HS-5 (cell line): ENCODE measurements around the gene GLO1.

Source experiments
- DNase-seq: peaks from one replicate; pipeline ENCODE4 v3.0.0-alpha.2; 2012; ENCODE audit warnings: low read depth

Gene GLO1

DNA sequence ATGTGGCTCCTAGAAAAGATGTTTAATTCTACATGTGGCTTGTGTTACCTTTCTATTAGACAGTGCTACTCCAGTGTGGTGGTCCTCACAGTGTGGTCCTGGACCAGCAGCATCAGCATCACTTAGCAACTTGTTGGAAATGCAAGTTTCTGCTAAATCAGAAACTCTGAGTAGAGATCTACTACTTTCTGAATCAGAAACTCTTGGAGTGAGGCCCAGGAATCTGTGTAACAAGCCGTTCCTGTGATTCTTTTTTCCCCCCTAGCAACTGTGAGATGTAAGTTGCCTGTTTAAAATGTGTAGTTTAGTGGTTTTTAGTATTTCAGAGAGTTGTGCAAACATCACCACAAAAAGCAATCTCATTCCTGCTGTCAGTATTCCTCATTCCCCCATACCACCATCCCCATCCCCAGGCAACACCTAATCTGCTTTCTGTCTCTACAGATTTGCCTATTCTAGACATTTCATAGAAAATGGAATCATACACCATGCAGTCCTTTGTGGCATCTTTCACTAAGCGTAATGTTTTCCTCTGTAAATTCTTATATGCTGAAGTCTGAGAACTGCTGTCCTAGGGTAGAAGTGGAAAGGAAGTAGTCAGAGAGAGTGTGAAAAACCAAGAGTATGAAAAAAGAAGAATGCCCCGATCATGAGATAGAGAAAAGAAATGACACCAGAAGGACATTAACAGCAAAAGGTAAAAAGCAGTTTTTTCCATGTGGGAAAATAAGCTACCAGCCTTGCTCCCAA, 44.4 kb downstream of the GLO1 start:
- DNase-seq = no peak

DNA sequence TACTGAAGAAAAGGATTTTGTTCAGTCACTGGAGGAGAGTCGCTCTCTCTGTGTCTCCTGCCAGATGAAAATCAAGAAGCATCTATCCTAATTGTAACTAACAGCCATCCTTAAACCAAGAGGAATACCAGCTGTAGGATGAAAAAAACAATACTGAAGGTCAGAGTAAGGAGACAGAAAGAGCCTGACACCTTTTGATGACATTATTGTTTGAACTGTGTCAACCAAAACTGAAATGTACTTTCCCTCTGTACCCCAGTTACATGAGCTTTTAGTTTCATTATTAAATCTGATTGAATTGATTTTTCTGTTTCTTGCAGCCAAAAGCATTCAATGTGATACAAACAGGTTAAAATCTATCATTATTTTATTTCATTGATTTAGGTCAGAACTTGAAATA, 46.0 kb downstream of the GLO1 start:
- DNase-seq = no peak

DNA sequence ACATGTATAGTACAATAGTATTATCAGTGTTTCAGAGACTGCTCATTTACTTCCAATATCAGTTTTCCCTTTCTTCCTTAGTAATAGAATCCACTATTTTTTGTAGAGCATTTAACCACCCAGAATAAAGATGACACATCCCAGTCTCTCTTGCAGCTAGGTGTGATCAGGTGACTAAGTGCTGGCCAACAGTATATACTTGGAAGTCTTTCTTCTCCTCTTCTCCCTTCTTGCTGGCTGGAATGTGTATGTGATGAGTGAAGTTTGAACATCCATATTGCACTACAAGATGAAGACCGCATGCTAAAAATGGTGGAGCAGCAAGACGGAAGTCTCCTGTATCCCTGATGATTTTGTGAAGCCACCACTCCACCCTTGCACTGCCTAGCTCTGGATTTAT, 48.7 kb downstream of the GLO1 start:
- DNase-seq = no peak

DNA sequence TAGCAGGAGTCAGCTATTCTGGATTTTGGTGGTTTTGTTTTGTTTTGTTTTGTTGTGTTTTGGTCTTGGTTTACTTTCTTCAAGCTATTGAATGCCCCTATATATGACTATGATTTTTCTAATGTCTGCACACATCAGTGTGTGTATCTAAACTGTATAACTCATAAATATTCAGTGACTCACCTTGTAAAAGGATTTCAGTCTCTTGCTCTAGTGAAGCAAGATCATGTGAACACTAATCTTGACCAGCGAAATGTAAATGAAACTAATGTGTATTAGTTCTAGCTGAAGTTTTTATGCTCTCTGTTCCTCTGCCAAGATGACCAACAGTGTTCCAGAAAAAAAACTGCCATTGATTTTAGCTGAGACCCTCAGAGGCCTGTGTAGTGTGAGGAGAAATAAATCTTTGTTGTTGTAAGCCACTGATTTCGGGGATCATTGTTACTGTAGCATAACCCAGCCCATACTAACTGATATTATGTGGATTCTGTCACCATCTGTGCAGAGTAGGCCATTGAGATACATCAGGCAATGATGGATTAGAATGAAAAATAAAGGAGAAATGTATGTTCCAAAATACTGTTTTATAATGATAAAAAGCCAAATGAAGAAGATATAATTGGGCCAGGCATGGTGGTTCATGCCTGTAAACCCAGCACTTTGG, 51.7 kb downstream of the GLO1 start:
- no peak for DNase-seq

- no peak for DNase-seq
Observed at GRCh38 chr6:38650207-38650752, 52.7 kb downstream of the GLO1 start.

DNA sequence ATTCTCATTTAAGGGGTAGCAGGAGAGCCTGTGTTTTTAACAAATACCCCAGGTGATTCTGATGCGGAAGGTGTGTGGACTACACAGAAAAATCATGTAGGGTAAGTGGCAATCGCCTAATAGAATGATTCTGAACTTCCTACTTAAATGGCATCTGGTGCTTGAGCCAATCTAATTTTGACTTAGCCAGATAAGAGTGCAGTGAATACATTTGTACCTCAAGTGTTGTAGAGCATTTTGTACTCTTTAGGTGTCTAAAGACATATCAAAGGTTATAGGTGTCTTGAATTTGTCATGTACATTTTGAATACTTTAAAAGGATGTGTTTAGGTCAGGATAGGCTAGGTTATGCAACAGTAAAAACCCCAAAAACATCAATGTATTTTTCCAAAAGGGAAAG, 53.2 kb downstream of the GLO1 start:
- no peak for DNase-seq

DNA sequence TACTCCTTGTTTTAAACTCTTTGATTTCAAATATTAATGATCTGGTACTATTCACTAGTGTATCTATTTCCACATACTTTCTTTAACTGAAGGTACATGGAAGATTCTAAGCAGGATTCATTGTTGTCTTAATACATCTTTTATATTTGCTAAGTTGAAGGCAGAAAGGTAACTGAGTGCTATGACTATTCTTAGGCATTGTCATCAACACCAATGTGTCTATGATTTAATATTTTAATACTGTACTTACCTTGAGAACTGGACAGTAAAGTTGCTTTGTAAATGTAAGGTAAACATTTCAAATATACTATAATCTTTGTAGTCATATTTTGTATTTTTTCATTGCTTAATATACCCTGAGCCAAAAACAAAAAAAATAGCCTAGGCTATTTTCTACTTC, 54.3 kb downstream of the GLO1 start:
- DNase-seq = no peak

- DNase-seq = no peak
Observed at GRCh38 chr6:38646166-38646878, 56.6 kb downstream of the GLO1 start.

- no peak for DNase-seq
Observed at GRCh38 chr6:38644951-38645350, 58.0 kb downstream of the GLO1 start.

GRCh38 chr6:38640216-38640909, 62.6 kb downstream of the GLO1 start:
- no peak for DNase-seq

GRCh38 chr6:38639498-38640215, 63.3 kb downstream of the GLO1 start, which contains the start of gene BTBD9:
BTBD9 (minus strand) TSS chr6:38639929.
- DNase-seq = peak; percentile 35

DNA sequence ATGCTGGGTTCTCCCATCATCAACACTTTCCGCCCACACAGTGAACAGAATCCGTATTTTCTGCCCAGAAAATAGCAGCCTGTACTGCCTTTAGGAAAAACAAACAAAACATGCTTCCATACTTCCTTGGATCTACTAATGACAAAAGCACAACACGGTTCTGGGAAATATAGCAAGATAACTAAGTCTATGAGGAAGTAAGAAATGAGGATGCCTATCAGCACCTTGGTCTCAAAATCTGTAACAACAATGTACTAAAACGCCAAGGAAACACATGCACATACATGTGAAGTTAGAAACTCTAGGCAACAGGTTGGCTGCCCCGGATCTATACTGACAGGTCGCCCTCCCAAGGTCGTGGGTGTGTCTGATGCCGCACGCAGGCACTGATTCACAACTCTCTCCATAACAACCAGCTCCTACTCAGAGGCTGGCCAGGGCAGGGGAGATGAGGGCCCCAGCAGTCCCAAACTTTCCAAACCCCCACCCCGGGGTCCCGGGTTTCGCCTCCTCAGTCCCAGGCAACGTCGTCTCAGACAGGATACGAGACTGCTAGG, 63.9 kb downstream of the GLO1 start:
- no peak for DNase-seq

GRCh38 chr6:38637756-38638155, 65.2 kb downstream of the GLO1 start:
- no peak for DNase-seq

DNA sequence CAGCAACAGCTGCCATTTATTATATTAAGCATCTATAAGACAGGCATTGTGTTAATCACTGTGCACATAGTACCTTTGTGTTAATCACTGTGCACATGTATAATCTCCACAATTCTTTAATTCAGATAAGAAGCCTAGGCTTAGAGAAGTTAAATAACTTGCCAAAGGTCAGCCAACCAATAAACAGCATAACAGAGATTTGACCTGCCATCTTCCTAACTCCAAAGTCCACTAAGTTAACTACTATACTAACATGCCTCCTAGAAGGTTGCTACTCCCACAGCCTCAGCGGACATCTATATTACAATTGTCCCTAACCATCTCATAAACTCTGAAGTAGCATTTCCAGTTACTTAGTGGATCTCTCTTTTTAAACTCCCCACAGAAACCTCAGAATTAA, 66.9 kb downstream of the GLO1 start:
- DNase-seq = no peak

GRCh38 chr6:38634518-38634917, 68.4 kb downstream of the GLO1 start:
- DNase-seq = no peak

DNA sequence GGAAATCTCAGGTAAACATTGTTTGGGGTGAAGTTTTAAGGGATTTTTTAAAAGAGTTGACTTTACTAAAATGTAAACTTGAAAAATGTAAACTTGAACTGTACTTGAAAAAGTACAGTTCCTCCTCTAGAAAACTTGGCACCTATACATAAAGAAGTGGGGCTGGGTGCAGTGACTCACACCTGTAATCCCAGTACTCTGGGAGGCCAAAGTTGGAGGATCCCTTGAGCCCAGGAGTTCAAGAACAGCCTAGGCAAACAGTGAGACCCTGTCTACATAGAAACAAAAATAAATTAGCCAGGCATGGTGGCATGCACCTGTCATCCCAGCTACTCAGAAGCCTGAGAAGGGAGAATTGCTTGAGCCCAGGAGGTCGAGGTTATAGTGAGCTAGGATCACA, 70.5 kb downstream of the GLO1 start:
- no peak for DNase-seq

DNA sequence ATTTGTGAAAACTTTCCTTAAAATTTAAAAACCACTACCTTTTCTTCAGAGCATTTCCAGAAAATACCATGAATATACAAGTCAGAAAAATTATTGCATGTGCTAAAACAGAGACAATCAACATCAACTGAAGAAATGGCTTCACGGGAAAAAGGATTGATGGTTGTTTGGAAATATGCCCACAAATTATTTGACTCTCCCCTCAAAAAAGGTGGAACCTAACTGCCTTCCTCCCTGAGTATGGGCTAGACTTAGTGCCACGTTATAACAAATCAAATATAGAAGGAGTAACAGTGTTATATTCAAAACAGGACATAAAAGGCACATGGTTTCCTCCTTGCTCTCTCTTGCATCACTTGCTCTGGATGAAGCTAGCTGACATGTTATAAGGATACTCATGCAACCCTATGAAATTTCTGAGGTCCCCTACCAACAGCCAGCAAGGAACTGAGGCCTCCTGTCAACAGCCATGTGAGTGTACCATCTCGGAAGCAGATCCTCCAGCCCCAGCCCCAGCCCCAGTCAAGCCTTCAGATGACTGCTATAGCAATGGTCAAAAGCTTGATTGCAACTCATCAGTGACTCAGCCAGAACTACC, 71.7 kb downstream of the GLO1 start:
- no peak for DNase-seq
